ENCODE measurements around the gene PDHB. TPM values are rescaled to one million over a fixed set of nuclear protein-coding genes. Genes with fewer than 3 reads are reported as not detected.

Gene PDHB
- 253 and 346 TPM in 2 replicates for polyA plus RNA-seq

GRCh38 chr3:58433400-58434167, at the start of gene PDHB:
Gene PDHB (minus strand): TSS chr3:58433832. CDS start chr3:58433809, 23 bp downstream.

Other genes starting within 250 kb of the PDHB start
- not detected in 2 replicates for gene DNASE1L3, start 222.9 kb downstream of the PDHB start, polyA plus RNA-seq
- 40.2 and 53.3 TPM in 2 replicates for gene ABHD6, start 196.0 kb downstream of the PDHB start, polyA plus RNA-seq
- 11.1 and 14.9 TPM in 2 replicates for gene RPP14, start 127.6 kb downstream of the PDHB start, polyA plus RNA-seq
- gene HTD2, start 127.3 kb downstream of the PDHB start, polyA plus RNA-seq = 17.9 and 26.9 TPM in 2 replicates
- gene PXK, start 100.9 kb downstream of the PDHB start, polyA plus RNA-seq = 19.6 and 20.2 TPM in 2 replicates
- gene KCTD6, start 58.3 kb upstream of the PDHB start, polyA plus RNA-seq = 55.9 and 60.2 TPM in 2 replicates
- gene ACOX2, start 103.4 kb upstream of the PDHB start, polyA plus RNA-seq = 1.3 and 2.4 TPM in 2 replicates
- 13.8 and 16.7 TPM in 2 replicates for gene FAM107A, start 143.6 kb upstream of the PDHB start, polyA plus RNA-seq
- gene FAM3D, start 232.9 kb upstream of the PDHB start, polyA plus RNA-seq = not detected in 2 replicates